MCF 10A (cell line): ENCODE results near the gene GNAI2. TPM values are rescaled to one million over a fixed set of nuclear protein-coding genes. Genes with fewer than 3 reads are reported as not detected.

ENCODE experiments used
- BruUV-seq: library from RNA; stranded (reverse); fragments of 400-500 nt; replicated peaks from 2 replicates; lab custom pipeline; 2021; lab: Mats Ljungman, UMichigan
- CTCF ChIA-PET: fragments of 300-600 bp; sonication (Branson Sonifier 250); formaldehyde crosslinking; extraction: SDS; loops from one replicate; lab custom pipeline; 2021; ENCODE audit warnings: antibody characterized with exemption, inconsistent platforms; lab: Yijun Ruan, JAX
- POLR2A ChIA-PET: fragments of 300-600, 350-650 bp; sonication (Branson Sonifier 250); formaldehyde crosslinking; extraction: SDS; loops from one replicate; lab custom pipeline; 2020; ENCODE audit warnings: antibody characterized with exemption, inconsistent platforms; lab: Yijun Ruan, JAX
- DNase-seq: peaks from one replicate; pipeline ENCODE4 v3.0.0-alpha.2; 2018; ENCODE audit not compliant: unreplicated experiment
- H3K27ac Mint-ChIP-seq: one replicate; pipeline ENCODE4 v1.8.0; 2022; ENCODE audit warnings: mild to moderate bottlenecking, low read depth, mixed read lengths; ENCODE audit not compliant: unreplicated experiment
- H3K27me3 Mint-ChIP-seq: one replicate; pipeline ENCODE4 v1.8.0; 2022; ENCODE audit warnings: mixed read lengths; ENCODE audit not compliant: insufficient read depth, unreplicated experiment
- H3K36me3 Mint-ChIP-seq: one replicate; pipeline ENCODE4 v1.8.0; 2022; ENCODE audit warnings: mild to moderate bottlenecking, moderate library complexity, mixed read lengths; ENCODE audit not compliant: insufficient read depth, unreplicated experiment
- H3K4me1 Mint-ChIP-seq: one replicate; pipeline ENCODE4 v1.8.0; 2022; ENCODE audit warnings: mixed read lengths; ENCODE audit not compliant: insufficient read depth, unreplicated experiment
- H3K4me3 Mint-ChIP-seq: one replicate; pipeline ENCODE4 v1.8.0; 2022; ENCODE audit warnings: mild to moderate bottlenecking, moderate library complexity, mixed read lengths; ENCODE audit not compliant: unreplicated experiment
- H3K9me3 Mint-ChIP-seq: one replicate; pipeline ENCODE4 v1.8.0; 2022; ENCODE audit warnings: mixed read lengths; ENCODE audit not compliant: unreplicated experiment
- intact Hi-C: fragments of 100-400 bp; cut with micrococcal nuclease; formaldehyde crosslinking; loops from 2 replicates; pipeline ENCODE4 v1.14.1; 2022
- total RNA-seq: library from RNA; stranded (reverse); gene quantifications from 2 replicates; pipeline ENCODE4 v1.2.3, GENCODE V29; 2022
- TF ChIP-seq, protein P1 (sequence below): fragments of 200-600 bp; IDR thresholded peaks from one replicate; pipeline ENCODE4 v1.8.0; 2022; ENCODE audit warnings: antibody characterized with exemption, mild to moderate bottlenecking; ENCODE audit not compliant: unreplicated experiment

Gene GNAI2
- total RNA-seq, 1 experiment from 2014 or later = 123 TPM

DNA sequence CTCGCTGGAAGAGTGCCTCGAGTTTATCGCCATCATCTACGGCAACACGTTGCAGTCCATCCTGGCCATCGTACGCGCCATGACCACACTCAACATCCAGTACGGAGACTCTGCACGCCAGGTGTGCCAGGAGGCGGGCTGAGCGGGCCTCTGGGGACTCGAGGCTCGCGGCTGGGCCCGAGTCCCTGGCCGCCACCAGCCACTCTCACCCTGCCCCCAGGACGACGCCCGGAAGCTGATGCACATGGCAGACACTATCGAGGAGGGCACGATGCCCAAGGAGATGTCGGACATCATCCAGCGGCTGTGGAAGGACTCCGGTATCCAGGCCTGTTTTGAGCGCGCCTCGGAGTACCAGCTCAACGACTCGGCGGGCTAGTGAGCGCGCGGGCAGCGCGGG is 42.7 kb upstream of the GNAI2 start:
- BruUV-seq = no TSS peak
- Mint-ChIP-seq H3K27ac (no peak overlapping the region), H3K4me1 (no peaks in the 10 kb centered on the region), H3K27me3 (no peaks in the 10 kb centered on the region), H3K4me3 (no peak overlapping the region), H3K36me3 (peaks cover 13% of the 10 kb centered on the region), H3K9me3 (no peaks in the 10 kb centered on the region)
- ChIA-PET CTCF (interaction anchor here (0.9 to 16.0 kb wide), 12 partner anchors 9 to 77 kb away, joined by 3 to 245 read pairs (median 8); partner anchors contain the start of gene SEMA3B), POLR2A (interaction anchor here (1.5 kb wide), 1 partner anchor 89 kb away, joined by 3 read pairs; no protein-coding TSS in a partner anchor)
- TF ChIP-seq, protein P1, sequence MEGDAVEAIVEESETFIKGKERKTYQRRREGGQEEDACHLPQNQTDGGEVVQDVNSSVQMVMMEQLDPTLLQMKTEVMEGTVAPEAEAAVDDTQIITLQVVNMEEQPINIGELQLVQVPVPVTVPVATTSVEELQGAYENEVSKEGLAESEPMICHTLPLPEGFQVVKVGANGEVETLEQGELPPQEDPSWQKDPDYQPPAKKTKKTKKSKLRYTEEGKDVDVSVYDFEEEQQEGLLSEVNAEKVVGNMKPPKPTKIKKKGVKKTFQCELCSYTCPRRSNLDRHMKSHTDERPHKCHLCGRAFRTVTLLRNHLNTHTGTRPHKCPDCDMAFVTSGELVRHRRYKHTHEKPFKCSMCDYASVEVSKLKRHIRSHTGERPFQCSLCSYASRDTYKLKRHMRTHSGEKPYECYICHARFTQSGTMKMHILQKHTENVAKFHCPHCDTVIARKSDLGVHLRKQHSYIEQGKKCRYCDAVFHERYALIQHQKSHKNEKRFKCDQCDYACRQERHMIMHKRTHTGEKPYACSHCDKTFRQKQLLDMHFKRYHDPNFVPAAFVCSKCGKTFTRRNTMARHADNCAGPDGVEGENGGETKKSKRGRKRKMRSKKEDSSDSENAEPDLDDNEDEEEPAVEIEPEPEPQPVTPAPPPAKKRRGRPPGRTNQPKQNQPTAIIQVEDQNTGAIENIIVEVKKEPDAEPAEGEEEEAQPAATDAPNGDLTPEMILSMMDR = no peak
- intact Hi-C loops = no loop called here
- DNase-seq = no peak

DNA sequence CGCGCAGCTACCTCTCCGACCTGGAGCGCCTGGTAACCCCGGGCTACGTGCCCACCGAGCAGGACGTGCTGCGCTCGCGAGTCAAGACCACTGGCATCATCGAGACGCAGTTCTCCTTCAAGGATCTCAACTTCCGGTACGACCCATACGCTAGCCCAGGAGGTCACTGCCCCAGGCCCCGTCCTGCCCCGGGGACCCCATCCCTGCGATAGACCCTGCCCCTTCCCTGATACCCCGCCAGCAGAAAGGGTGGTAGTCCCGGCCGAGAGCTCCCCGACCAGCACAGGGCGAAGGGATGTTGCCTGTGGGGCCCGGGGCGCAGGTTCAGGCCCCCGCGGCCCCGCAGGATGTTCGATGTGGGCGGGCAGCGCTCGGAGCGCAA is 42.3 kb upstream of the GNAI2 start:
- H3K9me3 Mint-ChIP-seq = no peaks in the 10 kb centered on the region
- H3K27ac Mint-ChIP-seq = no peak overlapping the region
- peaks cover 11% of the 10 kb centered on the region for H3K36me3 Mint-ChIP-seq
- no TSS peak for BruUV-seq
- no peak overlapping the region for H3K4me3 Mint-ChIP-seq
- H3K4me1 Mint-ChIP-seq = no peaks in the 10 kb centered on the region
- no peaks in the 10 kb centered on the region for H3K27me3 Mint-ChIP-seq
- ChIA-PET POLR2A (no interaction called here), CTCF (interaction anchor here (0.6 to 16.0 kb wide), 13 partner anchors 9 to 77 kb away, joined by 3 to 245 read pairs (median 5); partner anchors contain the start of gene SEMA3B)
- TF ChIP-seq, protein P1 = no peak
- DNase-seq = no peak
- intact Hi-C loops = no loop called here

DNA sequence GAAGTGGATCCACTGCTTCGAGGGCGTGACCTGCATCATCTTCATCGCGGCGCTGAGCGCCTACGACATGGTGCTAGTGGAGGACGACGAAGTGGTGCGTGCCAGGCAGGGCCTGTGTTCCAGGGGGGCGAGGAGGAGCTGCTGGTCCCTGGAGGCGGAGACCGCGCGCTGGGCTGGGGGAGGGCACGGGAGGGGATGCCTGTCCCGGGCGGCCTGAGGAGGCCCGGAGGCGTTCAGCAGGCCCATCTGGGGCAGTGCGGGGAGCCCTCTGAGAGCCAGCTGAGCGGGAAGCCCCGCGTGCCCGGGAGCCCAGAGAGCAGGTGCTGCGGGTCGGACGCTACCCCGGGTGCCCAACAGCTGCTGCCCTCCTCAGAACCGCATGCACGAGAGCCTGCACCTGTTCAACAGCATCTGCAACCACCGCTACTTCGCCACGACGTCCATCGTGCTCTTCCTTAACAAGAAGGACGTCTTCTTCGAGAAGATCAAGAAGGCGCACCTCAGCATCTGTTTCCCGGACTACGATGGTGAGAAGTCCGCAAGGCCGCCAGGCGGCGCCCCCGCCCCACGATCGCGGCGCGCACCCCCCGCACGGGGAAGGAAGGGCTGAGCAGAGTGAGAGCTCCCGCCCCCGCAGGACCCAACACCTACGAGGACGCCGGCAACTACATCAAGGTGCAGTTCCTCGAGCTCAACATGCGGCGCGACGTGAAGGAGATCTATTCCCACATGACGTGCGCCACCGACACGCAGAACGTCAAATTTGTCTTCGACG is 41.7 kb upstream of the GNAI2 start:
- ChIA-PET CTCF (interaction anchor here (0.6 to 16.0 kb wide), 21 partner anchors 8 to 76 kb away, joined by 3 to 245 read pairs (median 5); partner anchors contain the start of genes SEMA3B and SLC38A3), POLR2A (interaction anchor here (1.3 kb wide), 1 partner anchor 32 kb away, joined by 6 read pairs; no protein-coding TSS in a partner anchor)
- intact Hi-C loops = no loop called here
- peak; percentile 54 for DNase-seq
- Mint-ChIP-seq H3K4me3 (no peak overlapping the region), H3K9me3 (no peaks in the 10 kb centered on the region), H3K4me1 (no peaks in the 10 kb centered on the region), H3K36me3 (peaks cover 7% of the 10 kb centered on the region), H3K27ac (no peak overlapping the region), H3K27me3 (no peaks in the 10 kb centered on the region)
- no TSS peak for BruUV-seq
- TF ChIP-seq, protein P1 = peak; percentile 72

DNA sequence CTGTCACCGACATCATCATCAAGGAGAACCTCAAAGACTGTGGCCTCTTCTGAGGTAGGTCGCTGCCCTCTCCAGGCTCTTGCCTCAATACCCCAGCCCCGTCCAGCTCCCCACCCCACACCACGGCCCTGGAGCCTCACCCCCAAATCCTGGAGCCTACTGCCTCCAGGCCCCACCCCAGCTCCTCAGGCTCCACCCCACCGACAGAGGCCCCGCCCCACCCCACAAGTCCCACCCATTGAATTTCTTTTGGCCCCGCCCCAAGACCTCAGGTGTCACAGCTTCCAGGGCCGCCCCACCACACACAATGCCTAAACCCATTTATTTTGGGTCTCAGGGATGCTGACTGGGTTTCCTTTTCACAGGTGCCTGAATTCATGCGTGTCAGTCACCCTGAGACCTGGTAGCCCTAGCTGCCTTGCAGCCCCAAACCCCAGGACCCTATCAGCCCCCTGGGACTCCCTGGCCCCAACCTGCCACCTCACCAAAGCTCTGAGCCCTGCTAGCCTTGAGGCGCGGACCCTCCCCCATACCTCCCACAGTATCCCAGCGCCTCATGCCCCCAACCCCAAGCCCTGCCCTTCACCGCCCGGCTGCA is 41.0 kb upstream of the GNAI2 start:
- ChIA-PET CTCF (interaction anchor here (0.6 to 16.0 kb wide), 15 partner anchors 9 to 78 kb away, joined by 3 to 245 read pairs (median 4); partner anchors contain the start of genes SEMA3B and SLC38A3), POLR2A (interaction anchor here (1.3 kb wide), 1 partner anchor 31 kb away, joined by 6 read pairs; no protein-coding TSS in a partner anchor)
- H3K4me3 Mint-ChIP-seq = no peak overlapping the region
- TF ChIP-seq, protein P1 = no peak
- H3K27me3 Mint-ChIP-seq = no peaks in the 10 kb centered on the region
- no TSS peak for BruUV-seq
- DNase-seq = peak; percentile 27
- no peaks in the 10 kb centered on the region for H3K36me3 Mint-ChIP-seq
- H3K27ac Mint-ChIP-seq = no peak overlapping the region
- H3K4me1 Mint-ChIP-seq = no peaks in the 10 kb centered on the region
- intact Hi-C loops = no loop called here
- H3K9me3 Mint-ChIP-seq = no peaks in the 10 kb centered on the region
